ENCODE measurements around the gene MYZAP.
A peak's percentile ranks its signal among the peaks of the same experiment; 100 is the strongest.

Gene MYZAP

DNA sequence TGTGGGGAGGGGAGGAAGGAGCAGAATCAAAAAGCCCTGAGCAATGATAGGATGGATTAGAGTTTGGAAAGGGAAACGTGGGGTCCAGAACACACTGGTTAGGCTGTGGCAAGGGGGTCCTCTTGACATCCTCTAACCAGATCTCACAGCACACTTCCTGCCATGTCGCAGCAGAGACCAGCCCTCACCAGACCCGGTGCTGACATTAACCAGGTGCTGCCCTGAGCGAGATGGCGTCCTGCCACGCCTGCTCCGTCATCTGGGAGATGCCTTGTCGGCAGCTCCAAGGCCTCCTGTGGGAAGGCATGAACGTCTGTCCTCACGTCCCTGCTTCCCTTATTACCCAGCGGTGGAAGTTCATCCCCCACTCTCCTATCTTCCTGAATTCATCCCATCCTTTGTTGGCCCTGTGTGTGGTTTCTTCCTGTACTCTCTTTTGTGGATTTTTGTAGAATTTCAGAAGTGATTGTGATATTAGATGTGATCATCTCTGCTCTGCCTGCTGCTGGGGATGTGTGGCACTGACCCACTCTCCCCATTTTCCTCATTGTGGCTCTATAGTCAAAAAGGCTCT, 29.4 kb upstream of the MYZAP start:
- DNase-seq = no peak

GRCh38 chr15:57563416-57563815, 28.3 kb upstream of the MYZAP start:
- no peak for DNase-seq

DNA sequence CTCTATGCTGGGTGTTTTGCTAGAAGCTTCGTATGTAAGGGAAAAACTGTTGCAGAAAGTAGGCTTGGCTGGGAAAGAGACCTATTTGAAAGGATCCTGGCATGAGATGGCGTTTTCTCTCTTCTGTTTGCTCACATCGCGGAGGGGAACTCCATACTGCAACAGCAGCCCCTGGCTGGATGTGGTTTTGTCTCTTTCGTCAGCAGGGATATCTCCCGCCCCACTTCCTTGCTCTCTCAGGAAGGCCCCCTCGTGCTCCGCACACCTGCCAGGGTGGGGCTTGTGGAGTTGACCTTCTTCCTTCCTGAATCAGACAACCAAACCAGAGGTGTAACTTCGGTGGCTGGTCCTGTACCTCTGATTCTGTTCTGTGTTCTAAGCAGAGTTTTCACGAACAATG, 26.4 kb upstream of the MYZAP start:
- DNase-seq = no peak

- no peak for DNase-seq
These were observed 24.9 kb upstream of the MYZAP start for GRCh38 chr15:57566834-57567233.

GRCh38 chr15:57567891-57568290, 23.8 kb upstream of the MYZAP start:
- no peak for DNase-seq

- DNase-seq = no peak
These were observed 23.4 kb upstream of the MYZAP start for GRCh38 chr15:57568299-57568698.

- DNase-seq = no peak
These were observed 21.4 kb upstream of the MYZAP start for GRCh38 chr15:57570340-57570739.

- DNase-seq = peak; percentile 50
These were observed 20.7 kb upstream of the MYZAP start for GRCh38 chr15:57570994-57571393.

DNA sequence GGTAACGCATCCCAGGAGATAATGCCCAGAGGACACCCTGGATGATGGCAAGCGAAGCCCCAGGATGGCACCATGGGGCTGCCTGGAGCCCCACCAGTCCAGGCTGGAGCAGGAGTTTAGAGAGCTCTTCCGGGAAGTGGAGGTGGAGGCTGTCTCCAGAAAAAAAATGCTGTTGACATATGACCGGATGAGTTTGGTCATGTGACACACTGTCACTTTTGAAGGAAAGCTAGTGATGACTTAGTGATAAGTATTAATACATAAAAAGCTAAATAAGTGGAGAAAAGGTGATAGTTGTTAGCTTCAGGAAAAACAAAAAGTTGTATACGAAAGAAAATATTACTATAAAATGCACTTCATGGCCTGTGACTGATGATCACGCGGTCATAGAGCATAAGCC, 20.0 kb upstream of the MYZAP start:
- DNase-seq = no peak

- DNase-seq = no peak
These were observed 19.2 kb upstream of the MYZAP start for GRCh38 chr15:57572468-57572867.

DNA sequence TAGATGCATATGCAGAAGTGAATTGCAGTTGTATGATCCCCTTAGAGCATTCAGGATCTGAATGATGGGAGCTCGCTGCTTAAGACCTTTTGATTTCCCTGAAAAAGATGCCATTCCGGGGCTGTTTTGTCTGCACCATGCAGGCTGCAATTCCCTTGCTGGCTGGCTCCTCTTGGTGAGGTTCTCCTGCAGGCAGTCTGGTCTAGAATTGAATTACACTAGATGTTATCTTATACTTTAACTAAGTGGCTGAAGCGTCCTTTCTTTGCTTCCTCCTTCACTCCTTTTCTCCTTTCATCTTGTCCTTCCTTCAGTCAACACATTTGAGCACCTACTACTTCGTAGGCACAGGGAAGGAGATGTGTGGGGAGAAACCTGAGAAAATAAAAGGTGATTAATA, 18.6 kb upstream of the MYZAP start:
- DNase-seq = no peak

- no peak for DNase-seq
These were observed 16.3 kb upstream of the MYZAP start for GRCh38 chr15:57575363-57575762.

DNA sequence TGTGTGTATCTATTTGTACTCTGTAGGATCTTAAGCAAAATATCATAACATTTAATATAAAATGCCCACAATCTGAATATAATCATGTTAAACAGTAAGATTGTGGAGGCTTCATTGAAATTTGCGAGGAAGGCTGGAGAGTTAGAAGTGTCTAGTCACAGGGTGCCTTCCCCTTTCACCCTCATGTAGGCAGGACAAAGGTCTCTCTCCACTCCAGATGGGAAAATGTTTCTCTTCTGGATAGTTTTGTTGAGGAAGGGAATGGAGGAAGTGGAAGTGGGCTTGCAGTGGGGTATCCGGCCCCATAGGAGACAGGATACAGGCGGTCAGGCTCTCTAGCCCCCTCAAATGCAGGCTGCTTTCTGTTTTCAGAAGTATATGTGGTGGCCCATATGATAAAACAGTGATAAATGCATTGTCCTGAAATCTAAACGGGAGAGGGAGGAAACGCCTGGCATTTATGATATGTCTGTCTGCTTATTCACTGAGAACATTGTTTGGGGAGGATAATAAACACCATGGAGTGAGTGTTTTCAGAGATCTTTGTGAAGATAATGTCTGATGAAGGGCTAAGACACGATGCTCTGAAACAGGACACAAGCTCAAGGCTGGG, 13.3 kb upstream of the MYZAP start:
- DNase-seq = no peak

GRCh38 chr15:57580428-57580827, 11.3 kb upstream of the MYZAP start:
- no peak for DNase-seq

- DNase-seq = no peak
These were observed 10.8 kb upstream of the MYZAP start for GRCh38 chr15:57580866-57581265.

DNA sequence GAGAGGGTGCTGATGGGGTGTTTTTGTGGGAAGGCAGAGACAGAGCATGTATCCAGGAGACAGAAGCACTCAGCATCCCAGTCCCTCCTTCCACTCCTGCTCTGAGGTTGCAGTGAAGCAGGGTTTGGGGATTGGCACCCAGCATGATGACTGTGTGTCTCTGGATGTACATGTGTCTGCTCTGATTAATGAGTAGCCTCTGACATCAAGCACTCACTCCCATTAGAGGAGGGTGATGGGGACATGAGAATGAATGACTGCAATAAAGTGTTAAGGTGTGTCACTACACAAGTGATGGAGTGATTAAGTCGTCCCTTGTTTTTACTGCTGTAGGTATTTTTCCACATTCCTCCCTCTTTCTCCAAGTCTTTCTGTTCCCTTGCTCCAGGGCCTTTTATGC, 9.6 kb upstream of the MYZAP start:
- DNase-seq = no peak

DNA sequence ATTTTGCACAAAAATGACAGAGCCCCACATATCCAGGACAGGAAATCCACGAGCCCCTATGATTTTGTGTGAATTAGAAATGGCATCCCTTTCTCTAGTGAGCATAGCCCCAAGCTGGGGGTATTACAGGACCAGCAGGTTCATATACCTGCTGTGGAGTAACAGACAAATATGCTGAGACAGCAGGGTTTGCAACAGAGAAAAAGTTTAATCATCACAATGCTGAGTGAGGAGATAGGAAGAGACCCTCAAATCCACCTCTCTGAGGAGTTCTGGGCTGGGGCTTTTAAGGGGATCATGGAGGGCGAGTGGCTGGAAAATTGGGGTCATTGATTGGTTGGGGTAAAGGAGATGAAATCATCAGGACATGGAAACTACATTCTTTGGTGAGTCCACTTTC, 8.4 kb upstream of the MYZAP start:
- DNase-seq = no peak

- no peak for DNase-seq
These were observed 8.0 kb upstream of the MYZAP start for GRCh38 chr15:57583720-57584119.

DNA sequence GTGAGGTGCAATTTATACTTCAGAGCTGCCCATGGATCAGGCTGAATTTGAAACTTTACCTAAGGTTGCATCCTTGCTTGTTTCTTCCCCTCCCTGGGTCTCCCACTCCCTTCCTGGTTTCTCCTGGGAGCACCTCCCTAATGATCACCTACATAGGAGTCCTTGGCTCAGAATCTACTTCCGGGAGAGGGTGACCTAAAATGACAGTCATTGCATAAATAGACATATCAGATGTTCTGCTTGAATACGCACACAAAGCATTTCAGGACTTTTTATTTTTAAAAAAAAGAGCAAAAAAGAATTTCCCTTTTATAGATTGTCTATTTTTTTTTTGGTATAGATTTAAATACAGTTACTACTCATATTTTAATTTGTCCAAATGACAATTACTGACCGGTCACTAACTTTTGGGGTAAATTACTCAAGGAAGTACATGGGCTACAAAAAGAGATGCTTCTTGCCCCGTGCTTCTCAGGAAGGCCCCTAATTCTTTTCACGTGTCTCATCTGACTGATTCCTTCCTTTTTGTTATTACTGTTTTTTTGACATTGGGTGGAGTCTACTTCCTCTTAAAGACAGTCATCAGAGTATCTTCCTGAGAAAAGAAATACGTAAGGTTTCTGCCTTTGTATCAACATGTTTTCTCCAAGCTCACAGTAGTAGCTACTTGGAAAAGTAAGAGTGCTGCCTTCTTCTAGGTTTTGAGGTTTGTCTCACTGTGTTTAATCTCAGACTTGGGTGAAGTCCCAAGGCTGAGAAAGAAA, 4.9 kb upstream of the MYZAP start:
- DNase-seq = peak; percentile 49

- DNase-seq = peak; percentile 17
These were observed 2.4 kb upstream of the MYZAP start for GRCh38 chr15:57589281-57589680.

DNA sequence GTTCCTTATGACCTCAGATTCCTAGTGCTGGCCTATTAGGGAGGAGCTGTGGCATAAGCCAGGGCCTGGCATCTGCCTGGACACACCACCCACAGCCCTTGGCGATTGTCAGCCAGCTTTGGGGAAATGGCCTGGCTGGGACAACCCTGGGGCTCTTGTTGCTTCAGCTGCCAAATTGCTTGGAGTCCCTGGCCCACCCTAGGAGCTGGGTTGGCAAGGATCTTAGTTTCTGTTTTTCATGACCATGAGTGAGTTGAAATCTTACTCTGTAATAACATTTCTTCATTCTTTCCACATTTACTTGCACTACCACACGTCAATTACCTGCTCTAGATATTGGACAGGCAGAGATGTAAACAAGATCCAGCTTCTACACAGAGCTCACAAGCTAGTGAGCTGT, 1.9 kb upstream of the MYZAP start:
- no peak for DNase-seq

- DNase-seq = no peak
These were observed 375 bp upstream of the MYZAP start for GRCh38 chr15:57591237-57591821.

- no peak for DNase-seq
These were observed 722 bp downstream of the MYZAP start for GRCh38 chr15:57592426-57592825.
